Measurements from ENCODE around the gene SEC61A1. TPM values are rescaled to one million over a fixed set of nuclear protein-coding genes. Genes with fewer than 3 reads are reported as not detected.

The SEC61A1 gene
- polyA plus RNA-seq, 6 donors from 2014 or later: 72.7 to 128 (median 79.2) TPM

GRCh38 chr3:128075522-128076482 is 23.6 kb downstream of the SEC61A1 start:
- Mint-ChIP-seq H3K4me1 (peaks cover 11 to 27% (median 12%) of the 10 kb centered on the region in 3 donors), H3K27ac (peak overlapping the region; percentile 59 to 93 (median 80)), H3K36me3 (peaks cover 0 to 14% of the 10 kb centered on the region in 2 donors), H3K4me3 (peak overlapping the region; percentile 79 to 91 (median 83)), H3K9me3 (no peaks in the 10 kb centered on the region), H3K27me3 (no peaks in the 10 kb centered on the region)
- DNase-seq (peak; percentile 83), ATAC-seq (ENCODE audit: low read depth in 2 of 2) (peak; percentile 79 to 80)

- H3K4me1 Mint-ChIP-seq: peaks cover 11 to 27% (median 12%) of the 10 kb centered on the region in 3 donors
- H3K4me3 Mint-ChIP-seq: peak overlapping the region; percentile 79 to 91 (median 83)
- ATAC-seq (ENCODE audit: low read depth in 2 of 2): peak; percentile 61 to 62
- H3K27me3 Mint-ChIP-seq: no peaks in the 10 kb centered on the region
- peak overlapping the region; percentile 24 to 93 (median 68) for H3K27ac Mint-ChIP-seq
- H3K36me3 Mint-ChIP-seq: peaks cover 0 to 15% of the 10 kb centered on the region in 2 donors
- no peaks in the 10 kb centered on the region for H3K9me3 Mint-ChIP-seq
- DNase-seq: peak; percentile 61
These were observed 24.4 kb downstream of the SEC61A1 start for GRCh38 chr3:128076483-128077201.

GRCh38 chr3:128077202-128077624 is 25.0 kb downstream of the SEC61A1 start:
- peak overlapping the region; percentile 58 to 83 (median 78) for H3K4me3 Mint-ChIP-seq
- no peaks in the 10 kb centered on the region for H3K9me3 Mint-ChIP-seq
- peak overlapping the region; percentile 42 to 76 (median 58) for H3K27ac Mint-ChIP-seq
- H3K36me3 Mint-ChIP-seq: peaks cover 0 to 15% of the 10 kb centered on the region in 2 donors
- peak; percentile 48 for ATAC-seq (ENCODE audit: low read depth in 2 of 2)
- DNase-seq: peak; percentile 48
- H3K27me3 Mint-ChIP-seq: no peaks in the 10 kb centered on the region
- H3K4me1 Mint-ChIP-seq: peaks cover 11 to 27% (median 12%) of the 10 kb centered on the region in 3 donors

GRCh38 chr3:128077665-128078064 is 25.4 kb downstream of the SEC61A1 start:
- Mint-ChIP-seq H3K9me3 (no peaks in the 10 kb centered on the region), H3K36me3 (peaks cover 0 to 17% of the 10 kb centered on the region in 2 donors), H3K27ac (peak overlapping the region; percentile 42 to 76 (median 58)), H3K4me3 (peak overlapping the region; percentile 58 to 83 (median 78)), H3K4me1 (peaks cover 11 to 27% (median 12%) of the 10 kb centered on the region in 3 donors), H3K27me3 (no peaks in the 10 kb centered on the region)
- no peak for ATAC-seq (ENCODE audit: low read depth in 2 of 2)
- no peak for DNase-seq

GRCh38 chr3:128078322-128078721 is 26.1 kb downstream of the SEC61A1 start:
- Mint-ChIP-seq H3K27me3 (no peaks in the 10 kb centered on the region), H3K9me3 (no peaks in the 10 kb centered on the region), H3K27ac (peak overlapping the region in 2 of 6 donors; percentile 21 to 76), H3K4me3 (peak overlapping the region in 3 of 8 donors; percentile 51 to 79 (median 54)), H3K4me1 (peaks cover 11 to 27% (median 12%) of the 10 kb centered on the region in 3 donors), H3K36me3 (peaks cover 0 to 23% of the 10 kb centered on the region in 2 donors)
- no peak for ATAC-seq (ENCODE audit: low read depth in 2 of 2)
- no peak for DNase-seq

- ATAC-seq (ENCODE audit: low read depth in 2 of 2): no peak
These were observed 26.6 kb downstream of the SEC61A1 start for GRCh38 chr3:128078875-128079274.

GRCh38 chr3:128079823-128080222 is 27.6 kb downstream of the SEC61A1 start:
- ATAC-seq (ENCODE audit: low read depth in 2 of 2) (no peak), DNase-seq (no peak)
- H3K4me3 Mint-ChIP-seq: peak overlapping the region in 2 of 8 donors; percentile 12 to 58
- no peaks in the 10 kb centered on the region for H3K9me3 Mint-ChIP-seq
- no peaks in the 10 kb centered on the region for H3K27me3 Mint-ChIP-seq
- no peak overlapping the region for H3K27ac Mint-ChIP-seq
- H3K4me1 Mint-ChIP-seq: peaks cover 9 to 25% (median 11%) of the 10 kb centered on the region in 3 donors
- peaks cover 0 to 30% of the 10 kb centered on the region in 2 donors for H3K36me3 Mint-ChIP-seq

More at GRCh38 chr3:128078875-128079274, 26.6 kb downstream of the SEC61A1 start:
- H3K27ac Mint-ChIP-seq: peak overlapping the region in 1 of 6 donors; percentile 26
- no peak for DNase-seq
- peaks cover 11 to 27% (median 12%) of the 10 kb centered on the region in 3 donors for H3K4me1 Mint-ChIP-seq
- no peaks in the 10 kb centered on the region for H3K27me3 Mint-ChIP-seq
- H3K9me3 Mint-ChIP-seq: no peaks in the 10 kb centered on the region
- peak overlapping the region in 1 of 8 donors; percentile 54 for H3K4me3 Mint-ChIP-seq
- peaks cover 0 to 23% of the 10 kb centered on the region in 2 donors for H3K36me3 Mint-ChIP-seq

- H3K27ac Mint-ChIP-seq: peak overlapping the region in 1 of 6 donors; percentile 12
These were observed 28.3 kb downstream of the SEC61A1 start for GRCh38 chr3:128080323-128081080.

GRCh38 chr3:128081226-128081625 is 29.0 kb downstream of the SEC61A1 start:
- peaks cover 0 to 11% (median 8%) of the 10 kb centered on the region in 3 donors for H3K4me1 Mint-ChIP-seq
- DNase-seq: no peak
- peaks cover 8 to 33% of the 10 kb centered on the region in 2 donors for H3K36me3 Mint-ChIP-seq
- H3K4me3 Mint-ChIP-seq: no peak overlapping the region
- no peak for ATAC-seq (ENCODE audit: low read depth in 2 of 2)
- no peaks in the 10 kb centered on the region for H3K9me3 Mint-ChIP-seq
- no peak overlapping the region for H3K27ac Mint-ChIP-seq
- H3K27me3 Mint-ChIP-seq: no peaks in the 10 kb centered on the region

More at GRCh38 chr3:128080323-128081080, 28.3 kb downstream of the SEC61A1 start:
- no peaks in the 10 kb centered on the region for H3K27me3 Mint-ChIP-seq
- peaks cover 5 to 18% (median 8%) of the 10 kb centered on the region in 3 donors for H3K4me1 Mint-ChIP-seq
- peaks cover 6 to 32% of the 10 kb centered on the region in 2 donors for H3K36me3 Mint-ChIP-seq
- ATAC-seq (ENCODE audit: low read depth in 2 of 2): no peak
- H3K4me3 Mint-ChIP-seq: peak overlapping the region in 1 of 8 donors; percentile 12
- H3K9me3 Mint-ChIP-seq: no peaks in the 10 kb centered on the region
- DNase-seq: no peak

- DNase-seq (no peak), ATAC-seq (ENCODE audit: low read depth in 2 of 2) (no peak)
- no peaks in the 10 kb centered on the region for H3K9me3 Mint-ChIP-seq
- H3K4me3 Mint-ChIP-seq: no peak overlapping the region
- no peaks in the 10 kb centered on the region for H3K27me3 Mint-ChIP-seq
- H3K4me1 Mint-ChIP-seq: peaks cover 0 to 7% (median 6%) of the 10 kb centered on the region in 3 donors
- H3K27ac Mint-ChIP-seq: no peak overlapping the region
- peaks cover 11 to 33% of the 10 kb centered on the region in 2 donors for H3K36me3 Mint-ChIP-seq
These were observed 29.6 kb downstream of the SEC61A1 start for GRCh38 chr3:128081846-128082245.

GRCh38 chr3:128082546-128082945 is 30.3 kb downstream of the SEC61A1 start:
- no peak for DNase-seq
- H3K27me3 Mint-ChIP-seq: no peaks in the 10 kb centered on the region
- H3K36me3 Mint-ChIP-seq: peaks cover 15 to 36% of the 10 kb centered on the region in 2 donors
- peak overlapping the region in 1 of 6 donors; percentile 52 for H3K27ac Mint-ChIP-seq
- peaks cover 2 to 3% (median 3%) of the 10 kb centered on the region in 3 donors for H3K4me1 Mint-ChIP-seq
- no peak for ATAC-seq (ENCODE audit: low read depth in 2 of 2)
- no peaks in the 10 kb centered on the region for H3K9me3 Mint-ChIP-seq
- H3K4me3 Mint-ChIP-seq: no peak overlapping the region

- peaks cover 15 to 37% of the 10 kb centered on the region in 2 donors for H3K36me3 Mint-ChIP-seq
- no peak for ATAC-seq (ENCODE audit: low read depth in 2 of 2)
- H3K9me3 Mint-ChIP-seq: no peaks in the 10 kb centered on the region
- no peak overlapping the region for H3K4me3 Mint-ChIP-seq
- peaks cover 0 to 3% (median 0%) of the 10 kb centered on the region in 3 donors for H3K4me1 Mint-ChIP-seq
- no peak overlapping the region for H3K27ac Mint-ChIP-seq
- H3K27me3 Mint-ChIP-seq: no peaks in the 10 kb centered on the region
- DNase-seq: no peak
These were observed 31.2 kb downstream of the SEC61A1 start for GRCh38 chr3:128083396-128083795.

Data from naive B cell (primary cell).